ENCODE data around the gene AMN. TPM values are rescaled to one million over a fixed set of nuclear protein-coding genes. Genes with fewer than 3 reads are reported as not detected.

AMN gene
- total and polyA plus RNA-seq, 2 experiments from 2014 or later: 0.69 to 1.2 TPM

- peaks cover 75% of the 10 kb centered on the region for H3K27me3 ChIP-seq (ENCODE audit: insufficient read depth)
- no peaks in the 10 kb centered on the region for H3K9me3 Mint-ChIP-seq
- no peak overlapping the region for H3K27ac Mint-ChIP-seq
- peak overlapping the region; percentile 91 for H2AFZ ChIP-seq
- peak overlapping the region; percentile 63 for H3K4me3 Mint-ChIP-seq
- peaks cover 12% of the 10 kb centered on the region for H3K4me1 Mint-ChIP-seq
- no peak for TF ChIP-seq CREB1 (CRISPR knock-in tag; IDR thresholded peaks at IDR 0.05; ENCODE audit: low read depth)
- TF ChIP-seq EZH2 (IDR thresholded peaks at IDR 0.05; ENCODE audit: low read depth, unreplicated experiment): peak; percentile 62
- no peak overlapping the region for H3K27ac ChIP-seq (ENCODE audit: low read depth)
- H4K20me1 ChIP-seq (replicated peaks; ENCODE audit: insufficient read depth): no peaks in the 10 kb centered on the region; the same call in 1 of the 2 replicates
- DNase-seq (ENCODE audit: low spot score) (peak; percentile 50), ATAC-seq (peak; percentile 11)
- H3K4me1 ChIP-seq (ENCODE audit: insufficient read depth): peaks cover 8% of the 10 kb centered on the region
- H3K79me2 ChIP-seq (replicated peaks; ENCODE audit: insufficient read depth): no peaks in the 10 kb centered on the region
- peak overlapping the region; percentile 66 for H3K4me3 ChIP-seq
- peaks cover 10% of the 10 kb centered on the region for H3F3A ChIP-seq (replicated peaks; ENCODE audit: low read depth)
- H3K27me3 Mint-ChIP-seq (ENCODE audit: insufficient read depth, low read depth, poor library complexity): peaks cover 39% of the 10 kb centered on the region
- H3K36me3 ChIP-seq (ENCODE audit: insufficient read depth): no peaks in the 10 kb centered on the region
- no peaks in the 10 kb centered on the region for H3K36me3 Mint-ChIP-seq (ENCODE audit: low read depth)
- peaks cover 13% of the 10 kb centered on the region for H3K9me2 ChIP-seq (ENCODE audit: insufficient read depth)
- peak overlapping the region; percentile 96 for H3K4me2 ChIP-seq
Observed at GRCh38 chr14:102923201-102923924, 900 bp downstream of the AMN start.

GRCh38 chr14:102923925-102924486 lies 1.5 kb downstream of the AMN start:
- peak overlapping the region; percentile 66 for H3K4me3 ChIP-seq
- no peak for DNase-seq (ENCODE audit: low spot score)
- peaks cover 12% of the 10 kb centered on the region for H3K4me1 Mint-ChIP-seq
- H3K4me3 Mint-ChIP-seq: no peak overlapping the region
- peaks cover 81% of the 10 kb centered on the region for H3K27me3 ChIP-seq (ENCODE audit: insufficient read depth)
- H3K4me1 ChIP-seq (ENCODE audit: insufficient read depth): peaks cover 8% of the 10 kb centered on the region
- H3K9me2 ChIP-seq (ENCODE audit: insufficient read depth): peaks cover 13% of the 10 kb centered on the region
- peaks cover 45% of the 10 kb centered on the region for H3K27me3 Mint-ChIP-seq (ENCODE audit: insufficient read depth, low read depth, poor library complexity)
- H3K27ac ChIP-seq (ENCODE audit: low read depth): no peak overlapping the region
- peak overlapping the region; percentile 91 for H2AFZ ChIP-seq
- no peaks in the 10 kb centered on the region for H3K36me3 ChIP-seq (ENCODE audit: insufficient read depth)
- H3F3A ChIP-seq (replicated peaks; ENCODE audit: low read depth): peaks cover 10% of the 10 kb centered on the region
- no peak for ATAC-seq
- H3K79me2 ChIP-seq (replicated peaks; ENCODE audit: insufficient read depth): no peaks in the 10 kb centered on the region
- peak overlapping the region; percentile 96 for H3K4me2 ChIP-seq
- TF ChIP-seq CTCF (conservative IDR thresholded peaks at IDR 0.05; ENCODE audit: low read depth in 2 of 2) (no peak), NANOG (IDR thresholded peaks at IDR 0.05; ENCODE audit: borderline replicate concordance) (no peak), POLR2AphosphoS5 (IDR thresholded peaks at IDR 0.05; ENCODE audit: low read depth) (no peak), EZH2 (IDR thresholded peaks at IDR 0.05; ENCODE audit: low read depth, unreplicated experiment) (no peak), ZNF462 (CRISPR knock-in tag; IDR thresholded peaks at IDR 0.05) (no peak), STAT1 (IDR thresholded peaks at IDR 0.05; ENCODE audit: unreplicated experiment) (no peak), ZNF331 (CRISPR knock-in tag; IDR thresholded peaks at IDR 0.05; ENCODE audit: low read depth) (no peak), EZH2phosphoT487 (IDR thresholded peaks at IDR 0.05; ENCODE audit: unreplicated experiment) (no peak)
- no peaks in the 10 kb centered on the region for H4K20me1 ChIP-seq (replicated peaks; ENCODE audit: insufficient read depth)
- H3K36me3 Mint-ChIP-seq (ENCODE audit: low read depth): no peaks in the 10 kb centered on the region
- no peak overlapping the region for H3K27ac Mint-ChIP-seq
- H3K9me3 Mint-ChIP-seq: no peaks in the 10 kb centered on the region

Measured in GM23338 (cell line).